T-helper 17 cell (primary cell): ENCODE measurements around the gene ANKRD49. TPM values are rescaled to one million over a fixed set of nuclear protein-coding genes. Genes with fewer than 3 reads are reported as not detected.
A peak's percentile ranks its signal among the peaks of the same experiment; 100 is the strongest.

ENCODE experiments used
- ATAC-seq: fragments of 150-1000 bp; cut with Tn5 transposase; 2 replicates; pipeline ENCODE4 v1.10.0; 2021; ENCODE audit warnings: mild to moderate bottlenecking, moderate library complexity
- DNase-seq, 3 donors: peaks; one replicate each; pipeline versions ENCODE4 v3.0.0 to v3.0.0-alpha.2; 2020 to 2021
- H3K9me3 ChIP-seq: one replicate; pipeline ENCODE4 v1.7.0; 2013; ENCODE audit warnings: low read length, mild to moderate bottlenecking; ENCODE audit not compliant: control insufficient read depth, poor library complexity, severe bottlenecking
- H3K27ac Mint-ChIP-seq: one replicate; pipeline ENCODE4 v1.8.0; 2022; ENCODE audit warnings: mild to moderate bottlenecking, moderate library complexity, mixed read lengths
- H3K27me3 Mint-ChIP-seq: one replicate; pipeline ENCODE4 v1.8.0; 2022; ENCODE audit warnings: mixed read lengths
- H3K36me3 Mint-ChIP-seq: one replicate; pipeline ENCODE4 v1.8.0; 2022; ENCODE audit warnings: low read depth, mixed read lengths
- H3K4me1 Mint-ChIP-seq: one replicate; pipeline ENCODE4 v1.8.0; 2022; ENCODE audit warnings: mild to moderate bottlenecking, mixed read lengths
- H3K4me3 Mint-ChIP-seq: one replicate; pipeline ENCODE4 v1.8.0; 2022; ENCODE audit warnings: mild to moderate bottlenecking, moderate library complexity, mixed read lengths
- total RNA-seq, 4 donors: library from RNA in 2 of 4; stranded (reverse) in 2 of 4; gene quantifications; one replicate each; pipeline ENCODE4 v1.2.3 and lab custom pipeline; 2022 to 2026

Gene ANKRD49
- total RNA-seq, 2 donors from 2014 or later, result 27.4 to 38.1 TPM

DNA sequence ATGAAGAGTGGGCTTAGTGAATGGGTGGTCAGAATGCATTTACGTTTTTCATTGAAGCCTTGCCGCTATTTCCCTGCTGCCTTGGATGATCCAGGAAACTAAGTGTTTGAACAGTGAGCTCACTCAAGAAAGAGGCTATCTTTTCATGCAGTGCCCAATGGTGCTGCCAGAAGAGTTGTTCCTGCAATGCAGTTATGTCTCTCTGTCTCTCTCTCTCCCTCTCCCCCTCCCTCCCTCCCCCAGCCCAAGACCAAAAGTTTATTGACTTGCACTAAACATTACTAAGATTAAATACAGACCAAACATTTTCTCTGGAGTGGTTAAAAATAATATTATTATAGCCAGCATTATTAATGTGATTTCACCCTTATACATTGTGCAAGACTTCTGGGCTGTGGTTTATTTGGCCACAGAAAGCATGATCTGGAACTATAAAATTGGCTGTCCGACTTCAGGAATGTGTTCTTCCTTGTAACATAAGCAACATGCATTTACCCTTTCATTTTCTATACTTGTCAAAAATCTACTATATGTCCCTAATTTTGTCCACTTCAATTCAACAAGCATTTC lies 43.3 kb downstream of the ANKRD49 start:
- H3K27me3 Mint-ChIP-seq, result peaks cover 40% of the 10 kb centered on the region
- H3K9me3 ChIP-seq, result no peaks in the 10 kb centered on the region
- no peak for ATAC-seq
- no peaks in the 10 kb centered on the region for H3K36me3 Mint-ChIP-seq
- no peaks in the 10 kb centered on the region for H3K4me1 Mint-ChIP-seq
- no peak for DNase-seq
- H3K4me3 Mint-ChIP-seq, result no peak overlapping the region
- H3K27ac Mint-ChIP-seq, result no peak overlapping the region

DNA sequence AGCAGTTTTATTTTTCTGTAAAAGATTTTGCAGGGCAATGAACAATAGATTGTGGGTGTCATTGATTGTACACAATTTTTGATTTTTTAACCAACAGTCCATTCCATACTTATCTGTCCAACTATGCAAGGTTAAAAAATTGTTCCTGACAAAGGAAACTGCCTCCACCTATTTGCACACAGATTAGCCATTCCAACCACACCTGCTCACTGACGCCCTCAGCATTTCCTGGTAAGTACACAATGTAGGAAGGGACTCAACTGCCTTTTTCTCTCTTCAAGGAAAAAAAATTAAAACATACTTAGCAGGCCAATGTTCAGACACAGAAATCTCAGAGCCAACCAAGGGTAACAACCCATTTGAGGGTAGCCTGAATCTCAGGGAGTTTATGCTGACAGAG lies 45.6 kb downstream of the ANKRD49 start:
- H3K4me1 Mint-ChIP-seq, result peaks cover 2% of the 10 kb centered on the region
- ATAC-seq (no peak), DNase-seq (no peak)
- H3K36me3 Mint-ChIP-seq, result peaks cover 2% of the 10 kb centered on the region
- no peaks in the 10 kb centered on the region for H3K9me3 ChIP-seq
- H3K27me3 Mint-ChIP-seq, result peaks cover 24% of the 10 kb centered on the region
- H3K27ac Mint-ChIP-seq, result no peak overlapping the region
- H3K4me3 Mint-ChIP-seq, result no peak overlapping the region

DNA sequence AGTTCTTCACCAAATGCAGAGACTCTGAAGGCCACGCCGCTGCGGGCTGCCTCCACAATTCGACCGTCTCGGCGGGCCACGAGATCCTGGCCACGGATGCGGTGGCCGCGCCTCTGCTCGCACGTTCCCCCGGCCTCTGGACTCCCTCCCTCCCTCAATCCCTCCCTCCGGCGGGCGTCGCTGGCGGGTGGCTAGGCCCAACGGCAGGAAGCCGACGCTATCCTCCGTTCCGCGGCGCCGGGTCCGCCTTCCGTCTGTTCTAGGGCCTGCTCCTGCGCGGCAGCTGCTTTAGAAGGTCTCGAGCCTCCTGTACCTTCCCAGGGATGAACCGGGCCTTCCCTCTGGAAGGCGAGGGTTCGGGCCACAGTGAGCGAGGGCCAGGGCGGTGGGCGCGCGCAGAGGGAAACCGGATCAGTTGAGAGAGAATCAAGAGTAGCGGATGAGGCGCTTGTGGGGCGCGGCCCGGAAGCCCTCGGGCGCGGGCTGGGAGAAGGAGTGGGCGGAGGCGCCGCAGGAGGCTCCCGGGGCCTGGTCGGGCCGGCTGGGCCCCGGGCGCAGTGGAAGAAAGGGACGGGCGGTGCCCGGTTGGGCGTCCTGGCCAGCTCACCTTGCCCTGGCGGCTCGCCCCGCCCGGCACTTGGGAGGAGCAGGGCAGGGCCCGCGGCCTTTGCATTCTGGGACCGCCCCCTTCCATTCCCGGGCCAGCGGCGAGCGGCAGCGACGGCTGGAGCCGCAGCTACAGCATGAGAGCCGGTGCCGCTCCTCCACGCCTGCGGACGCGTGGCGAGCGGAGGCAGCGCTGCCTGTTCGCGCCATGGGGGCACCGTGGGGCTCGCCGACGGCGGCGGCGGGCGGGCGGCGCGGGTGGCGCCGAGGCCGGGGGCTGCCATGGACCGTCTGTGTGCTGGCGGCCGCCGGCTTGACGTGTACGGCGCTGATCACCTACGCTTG lies 50.2 kb downstream of the ANKRD49 start, which contains the start of gene FUT4:
Gene FUT4, plus strand, starts transcription at position 227 of the 951 bp plus-strand sequence. Its CDS starts 213 bp downstream, at position 440.
- Mint-ChIP-seq H3K4me3 (peak within 1 kb of the TSS; percentile 99), H3K36me3 (peaks cover 2% of the 10 kb centered on the region), H3K4me1 (peaks cover 20% of the 10 kb centered on the region), H3K27me3 (peaks cover 6% of the 10 kb centered on the region), H3K27ac (peak within 1 kb of the TSS; percentile 97)
- peak; percentile 39 to 58 (median 51) for DNase-seq
- no peaks in the 10 kb centered on the region for H3K9me3 ChIP-seq
- ATAC-seq, result peak; percentile 82

DNA sequence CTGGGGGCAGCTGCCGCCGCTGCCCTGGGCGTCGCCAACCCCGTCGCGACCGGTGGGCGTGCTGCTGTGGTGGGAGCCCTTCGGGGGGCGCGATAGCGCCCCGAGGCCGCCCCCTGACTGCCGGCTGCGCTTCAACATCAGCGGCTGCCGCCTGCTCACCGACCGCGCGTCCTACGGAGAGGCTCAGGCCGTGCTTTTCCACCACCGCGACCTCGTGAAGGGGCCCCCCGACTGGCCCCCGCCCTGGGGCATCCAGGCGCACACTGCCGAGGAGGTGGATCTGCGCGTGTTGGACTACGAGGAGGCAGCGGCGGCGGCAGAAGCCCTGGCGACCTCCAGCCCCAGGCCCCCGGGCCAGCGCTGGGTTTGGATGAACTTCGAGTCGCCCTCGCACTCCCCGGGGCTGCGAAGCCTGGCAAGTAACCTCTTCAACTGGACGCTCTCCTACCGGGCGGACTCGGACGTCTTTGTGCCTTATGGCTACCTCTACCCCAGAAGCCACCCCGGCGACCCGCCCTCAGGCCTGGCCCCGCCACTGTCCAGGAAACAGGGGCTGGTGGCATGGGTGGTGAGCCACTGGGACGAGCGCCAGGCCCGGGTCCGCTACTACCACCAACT lies 51.0 kb downstream of the ANKRD49 start:
- peak; percentile 3 for ATAC-seq
- H3K9me3 ChIP-seq, result no peaks in the 10 kb centered on the region
- peak overlapping the region; percentile 99 for H3K4me3 Mint-ChIP-seq
- peak overlapping the region; percentile 49 for H3K27ac Mint-ChIP-seq
- H3K36me3 Mint-ChIP-seq, result peaks cover 2% of the 10 kb centered on the region
- H3K27me3 Mint-ChIP-seq, result peaks cover under 1% of the 10 kb centered on the region
- DNase-seq, result no peak
- H3K4me1 Mint-ChIP-seq, result peaks cover 22% of the 10 kb centered on the region

DNA sequence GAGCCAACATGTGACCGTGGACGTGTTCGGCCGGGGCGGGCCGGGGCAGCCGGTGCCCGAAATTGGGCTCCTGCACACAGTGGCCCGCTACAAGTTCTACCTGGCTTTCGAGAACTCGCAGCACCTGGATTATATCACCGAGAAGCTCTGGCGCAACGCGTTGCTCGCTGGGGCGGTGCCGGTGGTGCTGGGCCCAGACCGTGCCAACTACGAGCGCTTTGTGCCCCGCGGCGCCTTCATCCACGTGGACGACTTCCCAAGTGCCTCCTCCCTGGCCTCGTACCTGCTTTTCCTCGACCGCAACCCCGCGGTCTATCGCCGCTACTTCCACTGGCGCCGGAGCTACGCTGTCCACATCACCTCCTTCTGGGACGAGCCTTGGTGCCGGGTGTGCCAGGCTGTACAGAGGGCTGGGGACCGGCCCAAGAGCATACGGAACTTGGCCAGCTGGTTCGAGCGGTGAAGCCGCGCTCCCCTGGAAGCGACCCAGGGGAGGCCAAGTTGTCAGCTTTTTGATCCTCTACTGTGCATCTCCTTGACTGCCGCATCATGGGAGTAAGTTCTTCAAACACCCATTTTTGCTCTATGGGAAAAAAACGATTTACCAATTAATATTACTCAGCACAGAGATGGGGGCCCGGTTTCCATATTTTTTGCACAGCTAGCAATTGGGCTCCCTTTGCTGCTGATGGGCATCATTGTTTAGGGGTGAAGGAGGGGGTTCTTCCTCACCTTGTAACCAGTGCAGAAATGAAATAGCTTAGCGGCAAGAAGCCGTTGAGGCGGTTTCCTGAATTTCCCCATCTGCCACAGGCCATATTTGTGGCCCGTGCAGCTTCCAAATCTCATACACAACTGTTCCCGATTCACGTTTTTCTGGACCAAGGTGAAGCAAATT lies 51.7 kb downstream of the ANKRD49 start:
- H3K27ac Mint-ChIP-seq, result peak overlapping the region; percentile 49
- H3K27me3 Mint-ChIP-seq, result no peaks in the 10 kb centered on the region
- ATAC-seq, result no peak
- DNase-seq, result no peak
- peak overlapping the region; percentile 99 for H3K4me3 Mint-ChIP-seq
- H3K36me3 Mint-ChIP-seq, result peaks cover 3% of the 10 kb centered on the region
- no peaks in the 10 kb centered on the region for H3K9me3 ChIP-seq
- peaks cover 28% of the 10 kb centered on the region for H3K4me1 Mint-ChIP-seq

DNA sequence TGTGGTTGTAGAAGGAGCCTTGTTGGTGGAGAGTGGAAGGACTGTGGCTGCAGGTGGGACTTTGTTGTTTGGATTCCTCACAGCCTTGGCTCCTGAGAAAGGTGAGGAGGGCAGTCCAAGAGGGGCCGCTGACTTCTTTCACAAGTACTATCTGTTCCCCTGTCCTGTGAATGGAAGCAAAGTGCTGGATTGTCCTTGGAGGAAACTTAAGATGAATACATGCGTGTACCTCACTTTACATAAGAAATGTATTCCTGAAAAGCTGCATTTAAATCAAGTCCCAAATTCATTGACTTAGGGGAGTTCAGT lies 52.3 kb downstream of the ANKRD49 start:
- H3K27ac Mint-ChIP-seq, result no peak overlapping the region
- peaks cover 4% of the 10 kb centered on the region for H3K36me3 Mint-ChIP-seq
- no peaks in the 10 kb centered on the region for H3K27me3 Mint-ChIP-seq
- H3K4me1 Mint-ChIP-seq, result peaks cover 29% of the 10 kb centered on the region
- no peak for ATAC-seq
- peak overlapping the region; percentile 99 for H3K4me3 Mint-ChIP-seq
- H3K9me3 ChIP-seq, result no peaks in the 10 kb centered on the region
- DNase-seq, result no peak

DNA sequence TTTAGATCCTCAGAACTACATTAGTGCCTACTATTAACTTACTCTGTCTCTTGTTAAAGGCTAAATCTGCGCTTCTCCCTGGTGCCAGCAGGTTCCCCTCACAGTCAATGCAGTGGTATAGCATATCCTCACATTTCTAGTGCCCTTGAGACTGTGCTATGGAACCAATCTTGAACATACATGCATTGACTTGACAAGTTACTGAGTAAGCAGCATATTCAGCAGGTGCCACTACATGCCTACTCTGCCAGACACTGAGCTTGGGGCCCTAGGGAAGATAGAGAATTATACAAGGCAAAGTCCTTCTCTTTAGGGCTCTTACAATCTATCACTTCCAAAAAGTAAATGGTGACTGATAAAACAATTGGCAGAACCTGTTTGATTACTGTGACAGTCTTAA lies 53.1 kb downstream of the ANKRD49 start:
- DNase-seq, result no peak
- Mint-ChIP-seq H3K27ac (no peak overlapping the region), H3K4me1 (peaks cover 29% of the 10 kb centered on the region), H3K27me3 (no peaks in the 10 kb centered on the region), H3K4me3 (peak overlapping the region; percentile 53), H3K36me3 (peaks cover 4% of the 10 kb centered on the region)
- H3K9me3 ChIP-seq, result no peaks in the 10 kb centered on the region
- no peak for ATAC-seq

DNA sequence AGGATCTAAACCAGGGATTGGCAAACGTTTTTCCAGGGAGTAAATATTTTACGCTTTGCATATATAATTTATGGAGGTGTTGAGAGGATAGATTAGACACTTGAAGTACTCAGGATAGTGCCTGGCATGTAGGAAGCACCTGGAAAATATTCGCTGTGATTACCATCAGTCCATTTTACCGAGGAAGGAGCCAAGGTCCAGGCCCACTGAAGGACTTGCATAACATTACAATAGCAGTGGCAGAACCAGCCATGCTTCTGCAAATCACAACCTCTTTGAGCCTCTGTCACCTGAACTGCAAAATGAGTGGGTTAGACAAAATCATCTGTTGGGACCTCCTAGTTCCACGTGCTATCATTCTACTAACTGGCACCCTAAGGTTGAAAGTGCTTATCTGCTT lies 55.4 kb downstream of the ANKRD49 start:
- DNase-seq, result no peak
- no peaks in the 10 kb centered on the region for H3K9me3 ChIP-seq
- Mint-ChIP-seq H3K4me3 (no peak overlapping the region), H3K4me1 (peaks cover 28% of the 10 kb centered on the region), H3K27me3 (no peaks in the 10 kb centered on the region), H3K27ac (no peak overlapping the region), H3K36me3 (peaks cover 2% of the 10 kb centered on the region)
- no peak for ATAC-seq

Other genes with a start within 250 kb of the ANKRD49 start
- gene IZUMO1R, start 189.4 kb upstream of the ANKRD49 start, total RNA-seq, result not detected
- gene GPR83, start 92.6 kb upstream of the ANKRD49 start, total RNA-seq, result under 1 TPM; 0.10 to 0.22 TPM
- 10 to 100 TPM; 21.5 to 22.6 TPM for gene MRE11, start 140 bp upstream of the ANKRD49 start, total RNA-seq
- gene C11orf97, start 18.5 kb downstream of the ANKRD49 start, total RNA-seq, result not detected
- gene FUT4, start 49.9 kb downstream of the ANKRD49 start, total RNA-seq, result 1 to 10 TPM; 3.6 to 5.2 TPM
- gene PIWIL4, start 73.4 kb downstream of the ANKRD49 start, total RNA-seq, result 1 to 10 TPM; 1.3 to 1.6 TPM